ENCODE results near the gene HEXB.

GRCh38 chr5:74638544-74638969, 46.5 kb upstream of the HEXB start:
- TF ChIP-seq CTCF (IDR thresholded peaks at IDR 0.05): no peak
- no peak for TF ChIP-seq POLR2A (IDR thresholded peaks at IDR 0.05)
